ENCODE measurements around the gene NRG2.

GRCh38 chr5:139889410-139889809 lies 153.7 kb downstream of the NRG2 start:
- TF ChIP-seq CTCF (IDR thresholded peaks at IDR 0.05) (no peak), ZFX (IDR thresholded peaks at IDR 0.05; ENCODE audit: borderline replicate concordance) (no peak)

Data from 22Rv1 (cell line).